HL-60 (cell line): ENCODE data around the gene SLC16A4.
A peak's percentile ranks its signal among the peaks of the same experiment; 100 is the strongest.

Source experiments
- DNase-seq, 2 experiments: peaks; one replicate each; pipeline ENCODE4 v3.0.0-alpha.2; 2010 to 2020; ENCODE audit warnings: low read depth in 1 of 2, low spot score in 1 of 2
- H3K27ac ChIP-seq: fragments of 250-450 bp; sonication (Bioruptor Pico); replicated peaks from 2 replicates; pipeline ENCODE4 v1.5.1; 2020; ENCODE audit warnings: mild to moderate bottlenecking, moderate library complexity
- H3K27me3 ChIP-seq: fragments of 250-450 bp; sonication (Bioruptor Pico); 2 replicates; pipeline ENCODE4 v1.5.1; 2021; ENCODE audit warnings: mild to moderate bottlenecking, moderate library complexity; ENCODE audit not compliant: insufficient read depth, poor library complexity, severe bottlenecking
- H3K4me3 ChIP-seq: replicated peaks from 2 replicates; pipeline ENCODE4 v1.5.1; 2011; ENCODE audit warnings: mild to moderate bottlenecking, control low read depth, low read length; ENCODE audit not compliant: insufficient read depth
- CTCF ChIP-seq: IDR thresholded peaks from one replicate; pipeline ENCODE4 v1.5.1; 2011; ENCODE audit warnings: low read length, control low read depth, inconsistent platforms; ENCODE audit not compliant: insufficient read depth
- GABPA ChIP-seq: IDR thresholded peaks from 2 replicates; pipeline ENCODE4 v1.6.1; 2012; ENCODE audit warnings: low read depth
- POLR2AphosphoS5 ChIP-seq: IDR thresholded peaks from 2 replicates; pipeline ENCODE4 v1.6.1; 2012; ENCODE audit warnings: low read depth
- REST ChIP-seq: IDR thresholded peaks from 2 replicates; pipeline ENCODE4 v1.6.1; 2012; ENCODE audit warnings: low read depth; ENCODE audit not compliant: insufficient replicate concordance
- SPI1 ChIP-seq: IDR thresholded peaks from 2 replicates; pipeline ENCODE4 v1.6.1; 2012; ENCODE audit warnings: low read depth, mild to moderate bottlenecking, borderline replicate concordance

Gene SLC16A4

GRCh38 chr1:110434946-110435345, 44.1 kb upstream of the SLC16A4 start:
- H3K27ac ChIP-seq = no peak overlapping the region

GRCh38 chr1:110433803-110434202, 43.0 kb upstream of the SLC16A4 start:
- no peaks in the 10 kb centered on the region for H3K27me3 ChIP-seq
- TF ChIP-seq CTCF = peak; percentile 40
- no peak for TF ChIP-seq GABPA
- H3K4me3 ChIP-seq = no peak overlapping the region
- peak; percentile 77 to 91 for DNase-seq
- peak overlapping the region; percentile 63 for H3K27ac ChIP-seq

More at GRCh38 chr1:110434946-110435345, 44.1 kb upstream of the SLC16A4 start:
- TF ChIP-seq POLR2AphosphoS5 (no peak), GABPA (no peak), SPI1 (no peak), CTCF (no peak), REST (no peak)
- H3K4me3 ChIP-seq = no peak overlapping the region
- no peaks in the 10 kb centered on the region for H3K27me3 ChIP-seq
- no peak for DNase-seq

GRCh38 chr1:110433213-110433612, 42.4 kb upstream of the SLC16A4 start:
- TF ChIP-seq REST (no peak), CTCF (no peak), POLR2AphosphoS5 (no peak), SPI1 (no peak), GABPA (no peak)
- Histone ChIP-seq H3K4me3 (no peak overlapping the region), H3K27ac (peak overlapping the region; percentile 63), H3K27me3 (no peaks in the 10 kb centered on the region)
- no peak for DNase-seq

- TF ChIP-seq SPI1 = peak; percentile 23; the same call in 1 of the 2 replicates
- no peak for TF ChIP-seq GABPA
- no peak for DNase-seq
- no peaks in the 10 kb centered on the region for H3K27me3 ChIP-seq
- H3K27ac ChIP-seq = peak overlapping the region; percentile 53
- no peak overlapping the region for H3K4me3 ChIP-seq
Observed at GRCh38 chr1:110430901-110431300, 40.1 kb upstream of the SLC16A4 start.
